Retinal pigment epithelial cell (primary cell): ENCODE results near the gene SOX5.
"Not testable (repeated sequence)": the region's sequence is repeated elsewhere in the genome, so short reads cannot be mapped to it uniquely, and the experiment has no call there.

ENCODE experiments used
- DNase-seq: peaks from one replicate; pipeline ENCODE4 v3.0.0-alpha.2; 2010; ENCODE audit warnings: low read depth
- H3K4me3 ChIP-seq: 2 replicates; pipeline ENCODE4 v1.5.1; 2011; ENCODE audit warnings: mild to moderate bottlenecking, low read length, control low read depth, moderate library complexity
- CTCF ChIP-seq: conservative IDR thresholded peaks from 2 replicates; pipeline ENCODE4 v1.5.1; 2011; ENCODE audit warnings: low read depth, low read length, control low read depth, inconsistent platforms

SOX5 gene

DNA sequence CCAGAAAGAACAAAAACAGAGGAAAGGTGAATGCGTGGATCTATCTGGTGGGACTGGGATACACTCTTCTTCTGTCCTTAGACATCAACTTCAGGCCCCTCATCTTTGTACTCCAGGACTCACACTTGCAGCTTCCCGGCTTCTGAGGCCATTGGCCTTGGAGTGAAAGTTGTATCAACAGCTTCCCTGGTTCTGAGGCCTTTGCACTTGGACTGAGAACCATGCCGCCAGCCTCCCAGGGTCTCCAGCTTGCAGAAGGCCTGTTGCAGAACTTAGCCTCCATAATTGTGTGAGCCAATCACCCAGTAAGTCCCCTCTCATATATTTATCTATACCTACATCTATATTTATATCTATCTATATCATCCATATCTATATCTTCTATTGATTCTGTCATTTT, 218.4 kb downstream of the SOX5 start:
- no peak for TF ChIP-seq CTCF

GRCh38 chr12:23729359-23729758, 220.1 kb downstream of the SOX5 start:
- TF ChIP-seq CTCF, result no peak
- no peak for DNase-seq
- H3K4me3 ChIP-seq, result no peak overlapping the region

More for the DNA sequence above, 218.4 kb downstream of the SOX5 start:
- H3K4me3 ChIP-seq, result no peak overlapping the region
- DNase-seq, result no peak

GRCh38 chr12:23726646-23727045, 222.8 kb downstream of the SOX5 start:
- no peak for TF ChIP-seq CTCF
- no peak overlapping the region for H3K4me3 ChIP-seq
- DNase-seq, result no peak

DNA sequence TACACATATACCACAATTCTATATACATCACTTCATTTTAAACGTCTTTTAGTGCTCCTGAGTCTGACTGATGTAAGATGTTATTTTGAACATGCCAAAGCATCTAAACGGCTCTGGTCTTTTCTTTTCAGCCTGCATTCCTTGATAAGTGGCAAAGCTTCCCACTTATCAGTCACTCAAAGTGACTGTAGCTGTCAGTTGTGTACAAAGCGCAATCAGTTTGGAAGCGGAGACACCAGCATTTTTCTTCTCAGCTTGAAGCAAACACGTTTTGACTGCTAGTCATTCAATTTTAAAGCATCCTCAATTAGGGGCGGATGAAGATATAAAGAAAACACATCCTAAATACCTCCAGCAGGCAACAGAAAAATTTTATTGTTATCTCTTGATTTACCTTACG, 226.8 kb downstream of the SOX5 start:
- no peak for DNase-seq
- H3K4me3 ChIP-seq, result no peak overlapping the region
- TF ChIP-seq CTCF, result no peak

DNA sequence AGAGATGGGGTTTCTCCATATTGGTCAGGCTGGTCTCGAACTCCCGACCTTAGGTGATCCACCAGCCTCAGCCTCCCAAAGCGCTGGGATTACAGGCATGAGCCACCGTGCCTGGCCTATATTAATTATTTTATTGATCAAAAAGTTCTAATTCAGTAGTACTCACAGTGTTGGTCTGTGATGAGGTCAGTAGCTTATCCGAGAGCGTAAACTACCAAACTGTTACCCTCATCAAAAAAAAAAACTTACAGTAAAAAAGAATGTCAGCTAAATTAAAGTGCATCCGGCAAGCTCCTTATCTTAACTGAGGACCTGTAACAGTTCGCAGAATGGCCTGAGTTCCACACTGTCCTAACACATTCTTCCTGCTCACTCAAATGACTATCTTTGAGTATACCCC, 228.2 kb downstream of the SOX5 start:
- no peak overlapping the region for H3K4me3 ChIP-seq
- DNase-seq, result no peak
- TF ChIP-seq CTCF, result no peak

DNA sequence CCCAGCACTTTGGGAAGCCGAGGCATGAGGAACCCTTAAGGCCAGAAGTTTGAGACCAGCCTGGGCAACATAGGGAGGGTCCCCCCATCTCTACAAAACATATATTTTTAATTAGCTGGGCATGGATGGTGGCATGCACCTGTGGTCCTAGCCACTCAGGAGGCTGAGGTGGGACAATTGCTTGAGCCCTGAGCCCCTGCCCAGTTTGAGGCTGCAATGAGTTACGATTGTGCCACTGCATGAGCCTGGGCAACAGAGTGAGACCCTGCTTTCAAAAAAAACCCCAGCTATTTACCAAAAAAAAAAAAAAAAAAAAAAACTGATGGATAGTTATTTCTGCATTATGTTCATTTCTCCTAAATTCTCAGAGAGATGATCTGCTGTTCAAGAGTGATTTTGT, 230.0 kb downstream of the SOX5 start:
- no peak for TF ChIP-seq CTCF
- no peak overlapping the region for H3K4me3 ChIP-seq
- no peak for DNase-seq

GRCh38 chr12:23710361-23710760, 239.1 kb downstream of the SOX5 start:
- DNase-seq, H3K4me3 ChIP-seq: not testable (repeated sequence)
